Liver (tissue), 9 donors: ENCODE measurements around the gene LRRC15. TPM values are rescaled to one million over a fixed set of nuclear protein-coding genes. Genes with fewer than 3 reads are reported as not detected.
A peak's percentile ranks its signal among the peaks of the same experiment; 100 is the strongest.

Experiments used
- DNase-seq: peaks from one replicate; pipeline ENCODE4 v3.0.0-alpha.2; 2017; ENCODE audit warnings: low spot score
- H3K27ac ChIP-seq, 2 donors: one replicate each; pipeline ENCODE4 v1.7.0; 2013; ENCODE audit warnings: inconsistent platforms in 2 of 2, low read length in 2 of 2, control low read depth in 1 of 2, low read depth in 1 of 2, mild to moderate bottlenecking in 1 of 2
- H3K27me3 ChIP-seq, 4 donors: one replicate each; pipeline versions ENCODE4 v1.6.1 to v1.7.0; 2013; ENCODE audit warnings: low read length in 3 of 4, inconsistent platforms in 1 of 4, mild to moderate bottlenecking in 1 of 4, moderate library complexity in 1 of 4; ENCODE audit not compliant: control insufficient read depth in 4 of 4, insufficient read depth in 4 of 4
- H3K36me3 ChIP-seq, 4 donors: one replicate each; pipeline versions ENCODE4 v1.6.1 to v1.7.0; 2013; ENCODE audit warnings: low read length in 3 of 4, mild to moderate bottlenecking in 3 of 4, low read depth in 1 of 4, moderate library complexity in 1 of 4; ENCODE audit not compliant: control insufficient read depth in 4 of 4, insufficient read depth in 3 of 4
- H3K4me1 ChIP-seq, 4 donors: one replicate each; pipeline versions ENCODE4 v1.6.1 to v1.7.0; 2013; ENCODE audit warnings: low read length in 3 of 4, mild to moderate bottlenecking in 3 of 4, moderate library complexity in 1 of 4; ENCODE audit not compliant: control insufficient read depth in 4 of 4, insufficient read depth in 4 of 4
- H3K4me3 ChIP-seq, 3 donors: one replicate each; pipeline versions ENCODE4 v1.6.1 to v1.7.0; 2013; ENCODE audit warnings: low read length in 3 of 3, control low read depth in 1 of 3, low read depth in 1 of 3, mild to moderate bottlenecking in 1 of 3
- H3K9ac ChIP-seq, 2 donors: one replicate each; pipeline ENCODE4 v1.7.0; 2013; ENCODE audit warnings: low read length in 2 of 2, mild to moderate bottlenecking in 2 of 2, moderate library complexity in 2 of 2, control low read depth in 1 of 2, low read depth in 1 of 2
- H3K9me3 ChIP-seq, 4 donors: one replicate each; pipeline versions ENCODE4 v1.6.1 to v1.7.0; 2013; ENCODE audit warnings: low read length in 3 of 4; ENCODE audit not compliant: control insufficient read depth in 4 of 4
- EGR1 ChIP-seq, 2 donors: IDR thresholded peaks; 2 replicates each; pipeline ENCODE4 v1.6.1; 2016 to 2018; ENCODE audit warnings: antibody characterized with exemption in 2 of 2, low read depth in 2 of 2
- FOXA1 ChIP-seq: IDR thresholded peaks from 2 replicates; pipeline ENCODE4 v1.6.1; 2016; ENCODE audit warnings: antibody characterized with exemption
- FOXA2 ChIP-seq: IDR thresholded peaks from 2 replicates; pipeline ENCODE4 v1.6.1; 2016; ENCODE audit warnings: antibody characterized with exemption
- HNF4A ChIP-seq, 2 donors: conservative IDR thresholded peaks; 2 replicates each; pipeline ENCODE4 v1.6.1; 2016; ENCODE audit warnings: antibody characterized with exemption in 2 of 2, mild to moderate bottlenecking in 2 of 2
- HNF4G ChIP-seq: IDR thresholded peaks from 2 replicates; pipeline ENCODE4 v1.6.1; 2016; ENCODE audit warnings: antibody characterized with exemption
- JUND ChIP-seq, 2 donors: IDR thresholded peaks; 2 replicates each; pipeline ENCODE4 v1.6.1; 2016; ENCODE audit warnings: antibody characterized with exemption in 2 of 2
- RXRA ChIP-seq, 2 donors: IDR thresholded peaks; 2 replicates each; pipeline ENCODE4 v1.6.1; 2017 to 2018; ENCODE audit warnings: antibody characterized with exemption in 2 of 2, mild to moderate bottlenecking in 1 of 2
- SP1 ChIP-seq: IDR thresholded peaks from 2 replicates; pipeline ENCODE4 v1.6.1; 2018; ENCODE audit warnings: antibody characterized with exemption, mild to moderate bottlenecking
- TAF1 ChIP-seq: conservative IDR thresholded peaks from 2 replicates; pipeline ENCODE4 v1.6.1; 2016; ENCODE audit warnings: antibody characterized with exemption, mild to moderate bottlenecking
- YY1 ChIP-seq: IDR thresholded peaks from 2 replicates; pipeline ENCODE4 v1.6.1; 2016; ENCODE audit warnings: antibody characterized with exemption, mild to moderate bottlenecking
- WGBS: extraction: QIAGEN DNeasy Blood & Tissue Kit; methylation state at CpG from one replicate; pipeline ENCODE4 v1.1.7; 2013; 5-methylcytosine and 5-hydroxymethylcytosine counted together
- polyA plus RNA-seq, 2 donors: library from polyadenylated mRNA; stranded (reverse) in 1 of 2; unstranded in 1 of 2; fragments of 200-250 nt in 1 of 2; fragments of >200 nt in 1 of 2; fragmentation: Nextera tagmentation in 1 of 2; extraction: Ambion mirVana in 1 of 2; gene quantifications; one replicate each; pipeline versions ENCODE4 v1.2.1 to v1.2.3, GENCODE V29; 2013 to 2015
- total RNA-seq, 2 donors: library from RNA; depleted of rRNA; stranded (reverse); fragments of >200 nt; gene quantifications; one replicate each; pipeline ENCODE4 v1.2.3, GENCODE V29; 2014
- TF ChIP-seq, protein P1 (sequence below): IDR thresholded peaks from 2 replicates; pipeline ENCODE4 v1.6.1; 2016; ENCODE audit warnings: antibody characterized with exemption, mild to moderate bottlenecking
- TF ChIP-seq, protein P2 (sequence below): IDR thresholded peaks from 2 replicates; pipeline ENCODE4 v1.6.1; 2016; ENCODE audit warnings: antibody characterized with exemption
- TF ChIP-seq, protein P3 (sequence below): IDR thresholded peaks from 2 replicates; pipeline ENCODE4 v1.6.1; 2016; ENCODE audit warnings: antibody characterized with exemption
- TF ChIP-seq, protein P4 (sequence below): fragments of 150-350 bp; IDR thresholded peaks from 2 replicates; pipeline ENCODE4 v1.5.1; 2017; ENCODE audit warnings: improper control_type of control experiment, low read depth, low read length; ENCODE audit not compliant: missing input control
- donor health status: healthy.
- donor health status: healthy.
- donor health status: healthy.
- donor health status: healthy.
- donor health status: healthy.

Gene LRRC15
- total and polyA plus RNA-seq, 4 donors: 0.03 to 0.08 (median 0.05) TPM; not detected in 1

DNA sequence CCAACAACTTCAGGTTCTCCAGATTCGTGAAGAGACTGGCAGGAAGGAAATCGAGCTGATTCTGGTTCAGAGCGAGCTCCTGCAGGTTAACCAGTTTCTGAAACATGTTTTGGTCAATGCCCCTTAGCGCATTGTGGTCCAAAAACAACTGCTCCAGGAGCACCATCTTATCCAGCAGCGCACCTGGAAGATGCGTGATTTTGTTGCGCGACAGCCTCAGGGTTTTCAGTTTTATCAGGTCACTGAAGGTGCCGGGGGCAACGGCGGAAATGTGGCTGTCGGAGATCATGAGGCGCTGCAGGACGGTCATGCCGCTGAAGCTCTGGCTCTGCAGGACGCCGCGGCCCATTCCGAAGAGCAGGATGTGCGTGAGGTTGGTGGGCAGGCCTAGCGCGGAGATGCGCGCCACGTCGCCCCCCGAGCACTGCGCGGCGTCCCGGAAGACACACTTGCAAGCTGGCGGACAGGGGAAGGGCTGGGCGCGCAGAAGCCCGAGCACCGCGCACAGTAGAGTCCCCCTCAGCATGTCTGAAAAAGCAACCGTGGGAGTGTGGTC lies 28.3 kb upstream of the LRRC15 start (continued):
- TF ChIP-seq, protein P1, sequence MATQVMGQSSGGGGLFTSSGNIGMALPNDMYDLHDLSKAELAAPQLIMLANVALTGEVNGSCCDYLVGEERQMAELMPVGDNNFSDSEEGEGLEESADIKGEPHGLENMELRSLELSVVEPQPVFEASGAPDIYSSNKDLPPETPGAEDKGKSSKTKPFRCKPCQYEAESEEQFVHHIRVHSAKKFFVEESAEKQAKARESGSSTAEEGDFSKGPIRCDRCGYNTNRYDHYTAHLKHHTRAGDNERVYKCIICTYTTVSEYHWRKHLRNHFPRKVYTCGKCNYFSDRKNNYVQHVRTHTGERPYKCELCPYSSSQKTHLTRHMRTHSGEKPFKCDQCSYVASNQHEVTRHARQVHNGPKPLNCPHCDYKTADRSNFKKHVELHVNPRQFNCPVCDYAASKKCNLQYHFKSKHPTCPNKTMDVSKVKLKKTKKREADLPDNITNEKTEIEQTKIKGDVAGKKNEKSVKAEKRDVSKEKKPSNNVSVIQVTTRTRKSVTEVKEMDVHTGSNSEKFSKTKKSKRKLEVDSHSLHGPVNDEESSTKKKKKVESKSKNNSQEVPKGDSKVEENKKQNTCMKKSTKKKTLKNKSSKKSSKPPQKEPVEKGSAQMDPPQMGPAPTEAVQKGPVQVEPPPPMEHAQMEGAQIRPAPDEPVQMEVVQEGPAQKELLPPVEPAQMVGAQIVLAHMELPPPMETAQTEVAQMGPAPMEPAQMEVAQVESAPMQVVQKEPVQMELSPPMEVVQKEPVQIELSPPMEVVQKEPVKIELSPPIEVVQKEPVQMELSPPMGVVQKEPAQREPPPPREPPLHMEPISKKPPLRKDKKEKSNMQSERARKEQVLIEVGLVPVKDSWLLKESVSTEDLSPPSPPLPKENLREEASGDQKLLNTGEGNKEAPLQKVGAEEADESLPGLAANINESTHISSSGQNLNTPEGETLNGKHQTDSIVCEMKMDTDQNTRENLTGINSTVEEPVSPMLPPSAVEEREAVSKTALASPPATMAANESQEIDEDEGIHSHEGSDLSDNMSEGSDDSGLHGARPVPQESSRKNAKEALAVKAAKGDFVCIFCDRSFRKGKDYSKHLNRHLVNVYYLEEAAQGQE: no peak

DNA sequence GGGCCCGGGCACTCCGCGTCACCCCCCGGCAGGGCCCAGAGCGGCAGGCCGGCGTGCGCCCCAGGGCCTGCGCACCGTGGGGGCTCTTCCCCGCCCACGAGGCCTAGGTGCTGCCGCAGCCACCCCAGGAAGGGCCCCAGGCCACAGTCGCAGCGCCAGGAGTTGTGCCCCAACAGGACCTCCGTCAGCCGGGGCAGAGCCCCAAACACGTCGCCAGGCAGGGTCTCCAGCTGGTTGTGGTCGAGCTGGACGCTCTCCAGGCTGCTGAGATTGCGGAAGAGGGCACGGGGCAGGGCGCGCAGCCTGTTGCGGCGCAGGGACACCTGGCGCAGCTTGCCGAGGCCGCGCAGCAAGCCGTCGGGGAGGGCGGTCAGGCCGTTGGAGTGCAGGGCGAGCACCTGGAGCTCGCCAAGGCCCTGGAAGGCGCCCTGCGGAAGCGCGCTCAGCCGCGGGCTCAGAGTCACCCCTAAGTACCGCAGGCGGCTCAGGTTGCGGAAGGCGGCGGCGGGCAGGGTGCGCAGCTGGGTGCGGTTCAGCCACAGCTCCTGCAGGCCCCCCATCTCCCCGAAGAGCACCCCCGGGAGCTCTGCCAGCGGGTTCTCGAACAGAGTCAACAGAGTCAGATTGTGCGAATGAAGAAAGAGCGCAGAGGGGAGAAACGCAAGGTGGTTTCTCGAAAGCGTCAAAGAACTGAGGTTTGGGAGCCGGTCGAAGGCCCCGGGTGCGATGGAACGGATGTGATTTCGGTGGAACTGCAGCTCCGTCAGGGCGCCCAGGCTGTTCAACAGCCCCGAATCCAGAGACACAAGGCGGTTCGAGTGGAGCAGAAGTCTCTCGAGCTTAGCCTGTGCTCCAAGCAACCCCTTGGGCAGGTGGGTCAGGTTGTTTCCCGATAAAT lies 27.6 kb upstream of the LRRC15 start:
- WGBS: 51% methylated on average over 73 of the region's 73 CpGs
- Histone ChIP-seq H3K4me1 (peaks cover 3 to 34% (median 18%) of the 10 kb centered on the region in 4 donors), H3K9me3 (no peaks in the 10 kb centered on the region), H3K27ac (peak overlapping the region; percentile 73 to 88), H3K27me3 (no peaks in the 10 kb centered on the region), H3K4me3 (peak overlapping the region in 1 of 3 donors; percentile 36), H3K36me3 (no peaks in the 10 kb centered on the region), H3K9ac (no peak overlapping the region)
- TF ChIP-seq, protein P2, sequence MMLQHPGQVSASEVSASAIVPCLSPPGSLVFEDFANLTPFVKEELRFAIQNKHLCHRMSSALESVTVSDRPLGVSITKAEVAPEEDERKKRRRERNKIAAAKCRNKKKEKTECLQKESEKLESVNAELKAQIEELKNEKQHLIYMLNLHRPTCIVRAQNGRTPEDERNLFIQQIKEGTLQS: no peak
- TF ChIP-seq FOXA1 (no peak), FOXA2 (no peak), HNF4G (no peak), EGR1 (IDR thresholded peaks at IDR 0.05; ENCODE audit: low read depth in 2 of 2) (no peak), HNF4A (conservative IDR thresholded peaks at IDR 0.05) (no peak), SP1 (no peak), JUND (IDR thresholded peaks at IDR 0.05) (no peak)
- TF ChIP-seq, protein P3, sequence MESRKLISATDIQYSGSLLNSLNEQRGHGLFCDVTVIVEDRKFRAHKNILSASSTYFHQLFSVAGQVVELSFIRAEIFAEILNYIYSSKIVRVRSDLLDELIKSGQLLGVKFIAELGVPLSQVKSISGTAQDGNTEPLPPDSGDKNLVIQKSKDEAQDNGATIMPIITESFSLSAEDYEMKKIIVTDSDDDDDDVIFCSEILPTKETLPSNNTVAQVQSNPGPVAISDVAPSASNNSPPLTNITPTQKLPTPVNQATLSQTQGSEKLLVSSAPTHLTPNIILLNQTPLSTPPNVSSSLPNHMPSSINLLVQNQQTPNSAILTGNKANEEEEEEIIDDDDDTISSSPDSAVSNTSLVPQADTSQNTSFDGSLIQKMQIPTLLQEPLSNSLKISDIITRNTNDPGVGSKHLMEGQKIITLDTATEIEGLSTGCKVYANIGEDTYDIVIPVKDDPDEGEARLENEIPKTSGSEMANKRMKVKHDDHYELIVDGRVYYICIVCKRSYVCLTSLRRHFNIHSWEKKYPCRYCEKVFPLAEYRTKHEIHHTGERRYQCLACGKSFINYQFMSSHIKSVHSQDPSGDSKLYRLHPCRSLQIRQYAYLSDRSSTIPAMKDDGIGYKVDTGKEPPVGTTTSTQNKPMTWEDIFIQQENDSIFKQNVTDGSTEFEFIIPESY: no peak
- DNase-seq: no peak

DNA sequence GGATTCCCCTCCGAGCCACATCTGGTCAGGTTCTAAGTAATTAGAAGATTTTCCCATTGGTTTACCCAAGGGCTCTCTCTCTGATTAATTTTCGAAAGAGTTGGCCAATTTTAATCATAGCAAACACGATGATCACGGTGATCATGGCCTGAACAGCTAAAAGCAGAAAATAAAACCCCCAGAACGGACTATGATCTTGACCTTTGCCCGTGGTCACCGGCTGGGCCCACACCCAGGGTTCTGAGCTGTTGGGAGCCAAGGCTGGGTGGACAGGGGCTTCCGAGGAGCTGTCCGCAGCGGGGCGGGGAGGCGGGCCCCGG lies 27.0 kb upstream of the LRRC15 start:
- whole genome bisulfite sequencing: 21% methylated on average over 13 of the region's 13 CpGs
- DNase-seq: no peak
- TF ChIP-seq SP1 (peak; percentile 79), HNF4A (conservative IDR thresholded peaks at IDR 0.05) (peak; percentile 80 to 87), EGR1 (IDR thresholded peaks at IDR 0.05; ENCODE audit: low read depth in 2 of 2) (no peak), RXRA (IDR thresholded peaks at IDR 0.05) (peak; percentile 21 to 37), TAF1 (no peak), HNF4G (peak; percentile 72), YY1 (peak; percentile 12)
- TF ChIP-seq, protein P4, sequence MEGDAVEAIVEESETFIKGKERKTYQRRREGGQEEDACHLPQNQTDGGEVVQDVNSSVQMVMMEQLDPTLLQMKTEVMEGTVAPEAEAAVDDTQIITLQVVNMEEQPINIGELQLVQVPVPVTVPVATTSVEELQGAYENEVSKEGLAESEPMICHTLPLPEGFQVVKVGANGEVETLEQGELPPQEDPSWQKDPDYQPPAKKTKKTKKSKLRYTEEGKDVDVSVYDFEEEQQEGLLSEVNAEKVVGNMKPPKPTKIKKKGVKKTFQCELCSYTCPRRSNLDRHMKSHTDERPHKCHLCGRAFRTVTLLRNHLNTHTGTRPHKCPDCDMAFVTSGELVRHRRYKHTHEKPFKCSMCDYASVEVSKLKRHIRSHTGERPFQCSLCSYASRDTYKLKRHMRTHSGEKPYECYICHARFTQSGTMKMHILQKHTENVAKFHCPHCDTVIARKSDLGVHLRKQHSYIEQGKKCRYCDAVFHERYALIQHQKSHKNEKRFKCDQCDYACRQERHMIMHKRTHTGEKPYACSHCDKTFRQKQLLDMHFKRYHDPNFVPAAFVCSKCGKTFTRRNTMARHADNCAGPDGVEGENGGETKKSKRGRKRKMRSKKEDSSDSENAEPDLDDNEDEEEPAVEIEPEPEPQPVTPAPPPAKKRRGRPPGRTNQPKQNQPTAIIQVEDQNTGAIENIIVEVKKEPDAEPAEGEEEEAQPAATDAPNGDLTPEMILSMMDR: no peak
- TF ChIP-seq, protein P3: no peak
- no peaks in the 10 kb centered on the region for H3K9me3 ChIP-seq
- peaks cover 3 to 34% (median 18%) of the 10 kb centered on the region in 4 donors for H3K4me1 ChIP-seq
- H3K36me3 ChIP-seq: no peaks in the 10 kb centered on the region
- no peak overlapping the region for H3K9ac ChIP-seq
- peak overlapping the region in 1 of 3 donors; percentile 36 for H3K4me3 ChIP-seq
- H3K27ac ChIP-seq: peak overlapping the region; percentile 73 to 88
- no peaks in the 10 kb centered on the region for H3K27me3 ChIP-seq
